Tibial artery (tissue), 4 donors: Measurements from ENCODE around the gene NKAIN1.

Experiments used
- DNase-seq, 2 donors: peaks; one replicate each; pipeline ENCODE4 v3.0.0-alpha.2; 2019
- H3K27ac ChIP-seq, 2 donors: fragments of 200-600 bp; sonication (generic) in 1 of 2; 1 replicate in 1 of 2; 2 replicates in 1 of 2; pipeline ENCODE4 v1.5.1; 2018 to 2019; ENCODE audit warnings: mild to moderate bottlenecking in 1 of 2
- H3K27me3 ChIP-seq, 2 donors: fragments of 200-600 bp; sonication (generic) in 1 of 2; one replicate each; pipeline versions ENCODE4 v1.5.1 to v1.6.0; 2016 to 2019
- H3K36me3 ChIP-seq, 3 donors: fragments of 200-600 bp; sonication (generic) in 2 of 3; one replicate each; pipeline ENCODE4 v1.5.1; 2016 to 2019; ENCODE audit warnings: mild to moderate bottlenecking in 2 of 3
- H3K4me1 ChIP-seq, 4 donors: fragments of 200-600 bp; sonication (generic) in 2 of 4; 1 replicate in 3 of 4; 2 replicates in 1 of 4; pipeline ENCODE4 v1.5.1; 2016 to 2019
- H3K4me3 ChIP-seq, 2 donors: fragments of 200-600 bp; sonication (generic) in 1 of 2; 1 replicate in 1 of 2; 2 replicates in 1 of 2; pipeline ENCODE4 v1.5.1; 2018 to 2019; ENCODE audit warnings: mild to moderate bottlenecking in 2 of 2
- H3K9me3 ChIP-seq, 3 donors: fragments of 200-600 bp; sonication (generic) in 1 of 3; one replicate each; pipeline ENCODE4 v1.5.1; 2016 to 2019
- CTCF ChIP-seq, 2 experiments: fragments of 200-600 bp in 1 of 2; fragments of 450-650 bp in 1 of 2; IDR thresholded peaks; one replicate each; pipeline ENCODE4 v1.5.1; 2017 to 2019; ENCODE audit warnings: antibody characterized with exemption in 2 of 2, mild to moderate bottlenecking in 1 of 2, moderate library complexity in 1 of 2
- intact Hi-C: fragments of 100-400 bp; cut with DNase I; formaldehyde crosslinking; loops from one replicate; pipeline ENCODE4 v1.15.0; 2023; ENCODE audit warnings: low total_unique reads

NKAIN1 gene

GRCh38 chr1:31133368-31133767 lies 106.3 kb downstream of the NKAIN1 start:
- Histone ChIP-seq H3K27ac (no peak overlapping the region), H3K36me3 (no peaks in the 10 kb centered on the region), H3K9me3 (no peaks in the 10 kb centered on the region), H3K4me3 (no peak overlapping the region), H3K27me3 (no peaks in the 10 kb centered on the region), H3K4me1 (no peaks in the 10 kb centered on the region)
- no peak for DNase-seq
- TF ChIP-seq CTCF (IDR thresholded peaks at IDR 0.05), result no peak
- intact Hi-C loops, result no loop called here
